Mucosa of rectum (tissue), 2 donors: ENCODE results near the gene CELSR3.

Experiments used
- H3K27ac ChIP-seq, 2 donors: one replicate each; pipeline ENCODE4 v1.7.0; 2013; ENCODE audit warnings: inconsistent platforms in 2 of 2, low read depth in 2 of 2, low read length in 2 of 2
- H3K27me3 ChIP-seq, 2 donors: one replicate each; pipeline ENCODE4 v1.7.0; 2013; ENCODE audit warnings: low read length in 2 of 2; ENCODE audit not compliant: control insufficient read depth in 2 of 2, insufficient read depth in 2 of 2
- H3K36me3 ChIP-seq, 2 donors: one replicate each; pipeline ENCODE4 v1.7.0; 2013; ENCODE audit warnings: low read length in 2 of 2; ENCODE audit not compliant: control insufficient read depth in 2 of 2, insufficient read depth in 2 of 2
- H3K4me1 ChIP-seq, 2 donors: one replicate each; pipeline ENCODE4 v1.7.0; 2013; ENCODE audit warnings: low read length in 2 of 2, mild to moderate bottlenecking in 1 of 2; ENCODE audit not compliant: control insufficient read depth in 2 of 2, insufficient read depth in 2 of 2
- H3K4me3 ChIP-seq, 2 donors: one replicate each; pipeline ENCODE4 v1.7.0; 2013; ENCODE audit warnings: low read length in 2 of 2
- H3K9ac ChIP-seq, 2 donors: one replicate each; pipeline ENCODE4 v1.7.0; 2013; ENCODE audit warnings: low read length in 2 of 2, low read depth in 1 of 2, mild to moderate bottlenecking in 1 of 2
- H3K9me3 ChIP-seq, 2 donors: one replicate each; pipeline ENCODE4 v1.7.0; 2013; ENCODE audit warnings: low read length in 2 of 2; ENCODE audit not compliant: control insufficient read depth in 2 of 2
- donor health status: healthy.
- donor health status: Normal muscosa, but diverticular disease.

CELSR3 gene

GRCh38 chr3:48661501-48662144 lies 1.1 kb downstream of the CELSR3 start:
- Histone ChIP-seq H3K27ac (no peak overlapping the region), H3K9me3 (no peaks in the 10 kb centered on the region), H3K4me3 (peak overlapping the region; percentile 24 to 37), H3K27me3 (peaks cover 2 to 15% of the 10 kb centered on the region in 2 donors), H3K4me1 (peaks cover 20 to 25% of the 10 kb centered on the region in 2 donors), H3K36me3 (no peaks in the 10 kb centered on the region), H3K9ac (no peak overlapping the region)

DNA sequence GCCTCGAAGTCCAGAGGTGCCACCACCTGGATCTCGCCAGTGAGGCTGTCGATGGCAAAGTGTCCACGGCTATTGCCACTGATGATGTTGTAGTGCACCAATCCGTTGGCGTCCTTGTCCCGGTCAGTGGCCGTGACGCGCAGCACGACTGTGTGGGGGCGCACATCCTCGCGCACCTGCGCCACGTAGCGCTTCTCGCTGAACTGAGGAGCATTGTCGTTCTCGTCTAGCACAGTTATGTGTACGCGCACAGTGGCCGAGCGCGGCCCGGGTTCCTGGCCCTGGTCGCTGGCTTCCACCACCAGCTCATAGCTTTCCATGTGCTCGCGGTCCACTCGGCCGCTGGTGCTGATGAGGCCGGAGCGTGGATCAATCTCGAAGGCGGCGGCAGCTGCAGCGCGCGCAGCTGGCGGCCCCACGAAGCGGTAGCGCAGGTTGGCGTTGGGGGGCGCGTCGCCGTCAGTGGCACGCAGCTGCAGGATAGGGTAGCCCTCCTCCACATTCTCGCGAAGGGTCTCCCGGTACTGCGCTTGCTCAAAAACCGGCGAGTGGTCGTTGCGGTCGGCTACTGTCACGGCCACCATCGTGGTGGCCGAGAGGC lies 1.8 kb downstream of the CELSR3 start:
- Histone ChIP-seq H3K9ac (no peak overlapping the region), H3K36me3 (no peaks in the 10 kb centered on the region), H3K4me3 (no peak overlapping the region), H3K27me3 (peaks cover 2 to 15% of the 10 kb centered on the region in 2 donors), H3K27ac (no peak overlapping the region), H3K9me3 (no peaks in the 10 kb centered on the region), H3K4me1 (peaks cover 20 to 27% of the 10 kb centered on the region in 2 donors)

GRCh38 chr3:48656841-48657281 lies 5.8 kb downstream of the CELSR3 start:
- H3K9me3 ChIP-seq = no peaks in the 10 kb centered on the region
- H3K27me3 ChIP-seq = peaks cover 0 to 6% of the 10 kb centered on the region in 2 donors
- H3K27ac ChIP-seq = peak overlapping the region in 1 of 2 donors; percentile 61
- no peaks in the 10 kb centered on the region for H3K36me3 ChIP-seq
- peaks cover 0 to 14% of the 10 kb centered on the region in 2 donors for H3K4me1 ChIP-seq
- H3K9ac ChIP-seq = no peak overlapping the region
- peak overlapping the region; percentile 54 to 56 for H3K4me3 ChIP-seq

- no peaks in the 10 kb centered on the region for H3K9me3 ChIP-seq
- peak overlapping the region; percentile 54 to 56 for H3K4me3 ChIP-seq
- H3K9ac ChIP-seq = peak overlapping the region in 1 of 2 donors; percentile 41
- peaks cover 0 to 4% of the 10 kb centered on the region in 2 donors for H3K27me3 ChIP-seq
- peak overlapping the region; percentile 13 to 61 for H3K27ac ChIP-seq
- H3K4me1 ChIP-seq = peaks cover 3 to 8% of the 10 kb centered on the region in 2 donors
- no peaks in the 10 kb centered on the region for H3K36me3 ChIP-seq
These were observed 6.4 kb downstream of the CELSR3 start for GRCh38 chr3:48656061-48656840.

DNA sequence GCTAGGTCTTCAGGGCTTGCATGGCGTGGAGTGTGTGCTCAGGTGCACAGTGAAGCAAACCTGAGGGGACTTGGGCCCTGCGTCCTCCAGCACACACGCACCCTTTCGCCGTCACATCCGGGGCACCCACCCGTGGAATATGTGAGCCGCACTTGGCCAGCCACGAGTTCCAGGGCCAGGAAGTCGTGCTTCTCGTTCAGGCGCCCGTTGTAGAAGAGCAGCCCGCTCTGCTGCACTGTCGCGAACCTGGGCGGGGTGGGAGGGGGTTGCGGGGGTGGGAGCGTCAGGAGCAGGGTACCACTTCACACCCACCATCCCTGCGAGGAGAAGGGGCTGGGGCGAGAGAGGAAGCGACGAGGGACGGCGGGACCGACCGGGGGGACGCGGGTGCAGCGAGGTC lies 7.1 kb downstream of the CELSR3 start:
- Histone ChIP-seq H3K4me1 (peaks cover 3 to 6% of the 10 kb centered on the region in 2 donors), H3K4me3 (peak overlapping the region; percentile 44 to 56), H3K27ac (no peak overlapping the region), H3K36me3 (no peaks in the 10 kb centered on the region), H3K9me3 (no peaks in the 10 kb centered on the region), H3K27me3 (peaks cover 0 to 4% of the 10 kb centered on the region in 2 donors), H3K9ac (no peak overlapping the region)

- peaks cover 3 to 6% of the 10 kb centered on the region in 2 donors for H3K4me1 ChIP-seq
- no peaks in the 10 kb centered on the region for H3K9me3 ChIP-seq
- H3K9ac ChIP-seq = no peak overlapping the region
- H3K27ac ChIP-seq = no peak overlapping the region
- no peak overlapping the region for H3K4me3 ChIP-seq
- H3K36me3 ChIP-seq = no peaks in the 10 kb centered on the region
- H3K27me3 ChIP-seq = peaks cover 0 to 3% of the 10 kb centered on the region in 2 donors
These were observed 7.6 kb downstream of the CELSR3 start for GRCh38 chr3:48655063-48655462.

GRCh38 chr3:48652923-48653715 lies 9.6 kb downstream of the CELSR3 start:
- Histone ChIP-seq H3K27ac (no peak overlapping the region), H3K9me3 (no peaks in the 10 kb centered on the region), H3K9ac (no peak overlapping the region), H3K4me3 (no peak overlapping the region), H3K36me3 (no peaks in the 10 kb centered on the region), H3K27me3 (no peaks in the 10 kb centered on the region), H3K4me1 (peaks cover 3 to 6% of the 10 kb centered on the region in 2 donors)

DNA sequence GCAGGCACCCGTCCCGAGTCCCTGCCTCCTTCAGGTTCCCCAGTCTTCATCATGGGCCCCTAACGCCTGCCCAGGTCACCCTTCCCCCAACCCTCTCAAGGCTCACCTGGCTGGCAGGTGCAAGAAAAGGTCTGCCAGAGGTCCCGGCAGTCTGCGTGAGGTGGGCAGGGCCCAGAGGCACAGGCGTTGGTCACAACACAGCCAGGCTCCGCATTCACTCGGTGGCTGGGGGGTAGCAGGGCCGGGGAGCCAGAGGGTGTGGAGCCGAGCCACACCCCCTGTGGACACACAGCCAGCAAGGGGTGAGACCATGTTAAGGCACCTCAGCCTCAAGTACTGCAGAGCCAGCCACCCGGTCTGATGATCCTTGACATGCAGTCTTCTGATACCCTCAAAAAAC lies 10.9 kb downstream of the CELSR3 start:
- Histone ChIP-seq H3K27ac (no peak overlapping the region), H3K36me3 (no peaks in the 10 kb centered on the region), H3K9ac (no peak overlapping the region), H3K4me1 (peaks cover 3 to 6% of the 10 kb centered on the region in 2 donors), H3K9me3 (no peaks in the 10 kb centered on the region), H3K4me3 (no peak overlapping the region), H3K27me3 (no peaks in the 10 kb centered on the region)

GRCh38 chr3:48650723-48651122 lies 12.0 kb downstream of the CELSR3 start:
- Histone ChIP-seq H3K9ac (no peak overlapping the region), H3K27ac (no peak overlapping the region), H3K36me3 (no peaks in the 10 kb centered on the region), H3K27me3 (no peaks in the 10 kb centered on the region), H3K4me1 (peaks cover 3% of the 10 kb centered on the region in 2 donors), H3K4me3 (no peak overlapping the region), H3K9me3 (no peaks in the 10 kb centered on the region)
